Measurements from ENCODE around the gene TRIM33.

The TRIM33 gene

DNA sequence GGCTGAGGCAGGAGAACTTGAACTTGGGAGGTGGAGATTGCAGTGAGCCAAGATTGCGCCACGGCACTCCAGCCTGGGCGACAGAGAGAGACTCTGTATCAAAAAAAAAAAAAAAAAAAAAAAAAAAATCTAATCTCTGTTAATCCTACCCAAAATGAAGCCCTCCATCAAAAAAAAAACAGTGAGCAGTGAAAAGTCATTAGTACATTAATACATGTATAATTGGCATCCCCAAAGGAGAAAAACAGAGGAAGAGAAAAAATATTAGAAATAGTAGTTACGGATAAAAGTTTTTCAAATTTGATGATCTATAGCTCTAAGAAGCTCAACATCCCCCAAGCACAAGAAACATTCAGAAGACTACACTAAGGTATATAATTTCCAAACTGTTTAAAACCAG, 71.6 kb downstream of the TRIM33 start:
- DNase-seq = no peak
- peaks cover 59% of the 10 kb centered on the region for H3K36me3 Mint-ChIP-seq (ENCODE audit: low read depth)
- TF ChIP-seq, protein P1, sequence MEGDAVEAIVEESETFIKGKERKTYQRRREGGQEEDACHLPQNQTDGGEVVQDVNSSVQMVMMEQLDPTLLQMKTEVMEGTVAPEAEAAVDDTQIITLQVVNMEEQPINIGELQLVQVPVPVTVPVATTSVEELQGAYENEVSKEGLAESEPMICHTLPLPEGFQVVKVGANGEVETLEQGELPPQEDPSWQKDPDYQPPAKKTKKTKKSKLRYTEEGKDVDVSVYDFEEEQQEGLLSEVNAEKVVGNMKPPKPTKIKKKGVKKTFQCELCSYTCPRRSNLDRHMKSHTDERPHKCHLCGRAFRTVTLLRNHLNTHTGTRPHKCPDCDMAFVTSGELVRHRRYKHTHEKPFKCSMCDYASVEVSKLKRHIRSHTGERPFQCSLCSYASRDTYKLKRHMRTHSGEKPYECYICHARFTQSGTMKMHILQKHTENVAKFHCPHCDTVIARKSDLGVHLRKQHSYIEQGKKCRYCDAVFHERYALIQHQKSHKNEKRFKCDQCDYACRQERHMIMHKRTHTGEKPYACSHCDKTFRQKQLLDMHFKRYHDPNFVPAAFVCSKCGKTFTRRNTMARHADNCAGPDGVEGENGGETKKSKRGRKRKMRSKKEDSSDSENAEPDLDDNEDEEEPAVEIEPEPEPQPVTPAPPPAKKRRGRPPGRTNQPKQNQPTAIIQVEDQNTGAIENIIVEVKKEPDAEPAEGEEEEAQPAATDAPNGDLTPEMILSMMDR (IDR thresholded peaks at IDR 0.05) = no peak
- no peaks in the 10 kb centered on the region for H3K27me3 Mint-ChIP-seq (ENCODE audit: low read depth, poor library complexity)
- H3K4me3 Mint-ChIP-seq = no peak overlapping the region
- H3K4me1 Mint-ChIP-seq = no peaks in the 10 kb centered on the region
- H3K27ac Mint-ChIP-seq = no peak overlapping the region
- H3K9me3 Mint-ChIP-seq = no peaks in the 10 kb centered on the region

DNA sequence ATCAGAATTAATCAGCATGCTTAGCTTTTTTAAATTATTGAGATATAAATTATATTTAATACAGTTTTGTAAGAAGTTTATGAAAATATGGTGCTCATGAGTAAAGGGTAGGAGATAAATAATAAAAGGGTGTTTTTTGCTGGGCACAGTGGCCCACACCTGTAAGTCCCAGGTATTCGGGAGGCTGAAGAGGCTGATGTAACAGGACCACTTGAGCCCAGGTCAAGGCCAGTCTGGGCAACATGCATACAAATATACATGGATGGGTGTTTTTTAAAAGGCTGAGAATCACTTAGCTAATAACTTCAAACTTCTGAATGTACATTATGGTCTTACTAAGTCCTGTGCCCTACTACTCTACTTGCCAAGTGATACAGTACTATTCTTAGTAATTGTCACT, 73.2 kb downstream of the TRIM33 start:
- H3K9me3 Mint-ChIP-seq = no peaks in the 10 kb centered on the region
- DNase-seq = no peak
- H3K4me3 Mint-ChIP-seq = no peak overlapping the region
- H3K36me3 Mint-ChIP-seq (ENCODE audit: low read depth) = peaks cover 57% of the 10 kb centered on the region
- TF ChIP-seq, protein P1 (IDR thresholded peaks at IDR 0.05) = no peak
- no peaks in the 10 kb centered on the region for H3K27me3 Mint-ChIP-seq (ENCODE audit: low read depth, poor library complexity)
- H3K4me1 Mint-ChIP-seq = no peaks in the 10 kb centered on the region
- no peak overlapping the region for H3K27ac Mint-ChIP-seq

DNA sequence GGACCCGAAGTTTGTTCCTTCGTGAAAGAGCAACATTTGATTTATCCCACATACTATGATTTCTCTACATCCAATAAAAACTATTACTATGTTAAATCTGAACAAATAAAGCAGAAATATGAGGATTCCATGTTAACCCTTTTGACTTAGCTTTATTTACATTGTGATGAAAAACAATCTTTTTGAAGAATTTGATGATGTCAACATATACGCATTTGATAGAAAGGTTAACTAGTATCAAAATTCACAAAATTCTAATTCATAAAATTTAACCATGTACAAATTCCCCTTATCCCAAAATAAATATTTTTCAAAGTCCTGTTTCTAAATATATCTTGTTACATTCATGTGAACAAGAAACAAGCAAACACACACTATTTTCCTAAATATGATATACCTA, 74.2 kb downstream of the TRIM33 start:
- Mint-ChIP-seq H3K36me3 (ENCODE audit: low read depth) (peaks cover 64% of the 10 kb centered on the region), H3K27ac (no peak overlapping the region)

DNA sequence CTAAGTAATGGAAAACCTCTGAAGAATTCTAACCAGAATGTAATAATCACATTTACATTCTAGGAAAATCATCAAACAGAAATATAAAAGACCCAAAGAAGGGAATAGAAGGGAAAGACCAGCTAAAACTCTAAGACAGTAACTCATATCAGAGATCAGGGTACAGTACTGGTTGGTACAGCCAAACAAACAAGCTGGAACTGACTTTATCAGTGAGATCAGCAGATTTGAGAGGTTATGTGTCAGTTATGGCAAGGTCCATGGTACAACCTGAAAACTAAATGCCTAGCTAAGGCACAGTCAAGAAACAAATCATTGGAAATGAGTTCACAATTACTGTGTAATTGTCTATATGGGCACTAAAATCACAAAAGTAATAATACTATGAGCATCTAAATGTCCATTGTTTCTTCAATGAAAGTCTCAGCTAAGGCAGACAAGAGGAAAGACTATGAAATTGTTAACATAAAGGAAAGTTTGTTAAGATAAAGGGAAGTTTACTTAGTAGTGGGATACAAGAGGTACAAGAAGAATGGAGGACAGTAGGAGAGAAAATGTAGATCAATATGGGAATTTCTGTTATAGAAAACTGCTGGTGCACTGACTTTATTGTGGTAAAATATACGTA, 75.8 kb downstream of the TRIM33 start:
- peaks cover 60% of the 10 kb centered on the region for H3K36me3 Mint-ChIP-seq (ENCODE audit: low read depth)
- H3K9me3 Mint-ChIP-seq = no peaks in the 10 kb centered on the region
- DNase-seq = no peak
- no peaks in the 10 kb centered on the region for H3K27me3 Mint-ChIP-seq (ENCODE audit: low read depth, poor library complexity)
- no peak overlapping the region for H3K4me3 Mint-ChIP-seq
- TF ChIP-seq, protein P1 (IDR thresholded peaks at IDR 0.05) = no peak
- H3K4me1 Mint-ChIP-seq = no peaks in the 10 kb centered on the region
- peak overlapping the region; percentile 6 for H3K27ac Mint-ChIP-seq

More for the DNA sequence above, 74.2 kb downstream of the TRIM33 start:
- Mint-ChIP-seq H3K4me1 (no peaks in the 10 kb centered on the region), H3K9me3 (no peaks in the 10 kb centered on the region), H3K4me3 (no peak overlapping the region), H3K27me3 (ENCODE audit: low read depth, poor library complexity) (no peaks in the 10 kb centered on the region)
- TF ChIP-seq, protein P1 (IDR thresholded peaks at IDR 0.05) = no peak
- DNase-seq = no peak

DNA sequence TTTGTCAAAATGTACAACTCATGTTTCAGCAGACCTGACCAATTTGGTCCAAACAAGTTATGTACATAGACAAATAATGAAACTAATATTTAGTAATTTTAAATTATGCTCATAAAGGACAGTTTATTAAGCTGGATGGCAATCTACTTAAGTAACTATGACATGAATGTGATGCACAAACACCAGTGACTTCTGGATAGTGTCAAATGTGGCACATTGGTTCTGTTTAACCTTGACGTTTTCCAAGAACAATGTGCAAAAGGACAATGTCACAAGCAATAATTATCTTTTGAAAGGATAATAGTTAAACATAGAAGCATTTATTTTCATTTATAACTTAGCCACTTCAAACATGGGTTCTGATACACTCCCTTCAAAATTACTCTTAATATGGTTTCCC, 80.0 kb downstream of the TRIM33 start:
- peaks cover 57% of the 10 kb centered on the region for H3K36me3 Mint-ChIP-seq (ENCODE audit: low read depth)
- no peak overlapping the region for H3K27ac Mint-ChIP-seq
- H3K4me1 Mint-ChIP-seq = no peaks in the 10 kb centered on the region
- TF ChIP-seq, protein P1 (IDR thresholded peaks at IDR 0.05) = no peak
- no peak overlapping the region for H3K4me3 Mint-ChIP-seq
- no peaks in the 10 kb centered on the region for H3K27me3 Mint-ChIP-seq (ENCODE audit: low read depth, poor library complexity)
- no peak for DNase-seq
- no peaks in the 10 kb centered on the region for H3K9me3 Mint-ChIP-seq

DNA sequence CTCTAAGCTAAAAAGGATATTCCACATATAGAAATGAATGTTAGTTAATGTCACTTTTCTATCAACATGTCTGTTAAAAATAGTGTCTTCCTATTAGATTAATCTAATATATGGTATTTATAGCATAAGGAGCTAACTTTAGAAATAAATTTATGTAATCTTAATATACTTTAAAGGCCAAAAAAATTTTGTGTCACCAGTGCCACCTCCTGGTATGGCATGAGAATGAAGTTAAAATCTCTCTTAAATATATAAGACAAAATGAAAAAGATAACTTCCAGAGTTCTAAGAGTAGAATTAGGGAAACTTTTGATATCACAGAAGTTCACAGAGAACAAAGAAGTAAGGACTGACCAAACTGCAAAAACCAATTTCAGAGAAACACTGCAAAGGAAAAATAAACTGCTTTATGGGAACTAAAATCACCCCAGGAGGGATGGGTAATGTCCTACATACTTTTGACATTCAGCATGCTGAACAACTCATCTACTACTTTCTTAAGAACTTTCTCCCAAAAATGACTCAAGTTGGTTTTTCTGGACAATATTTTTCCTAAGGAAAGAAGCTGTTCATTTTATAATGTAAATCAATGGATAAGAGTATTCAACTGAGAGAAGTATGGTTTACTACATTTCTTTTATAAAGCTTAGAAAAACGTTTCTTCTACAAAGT, 82.8 kb downstream of the TRIM33 start:
- H3K27ac Mint-ChIP-seq = no peak overlapping the region
- no peak for DNase-seq
- H3K27me3 Mint-ChIP-seq (ENCODE audit: low read depth, poor library complexity) = no peaks in the 10 kb centered on the region
- peaks cover 71% of the 10 kb centered on the region for H3K36me3 Mint-ChIP-seq (ENCODE audit: low read depth)
- H3K4me1 Mint-ChIP-seq = no peaks in the 10 kb centered on the region
- TF ChIP-seq, protein P1 (IDR thresholded peaks at IDR 0.05) = no peak
- no peaks in the 10 kb centered on the region for H3K9me3 Mint-ChIP-seq
- no peak overlapping the region for H3K4me3 Mint-ChIP-seq

Data from nephron progenitor cell (in vitro differentiated cells).